Fibroblast of pulmonary artery (primary cell): ENCODE data around the gene LSM8.

Experiments
- DNase-seq: peaks from one replicate; pipeline ENCODE4 v3.0.0-alpha.2; 2010; ENCODE audit warnings: low read depth
- H3K4me3 ChIP-seq: replicated peaks from 2 replicates; pipeline ENCODE4 v1.5.1; 2011; ENCODE audit warnings: low read depth, mild to moderate bottlenecking, control low read depth, low read length, moderate library complexity
- TF ChIP-seq, protein P1 (sequence below): IDR thresholded peaks from 2 replicates; pipeline ENCODE4 v1.5.1; 2011; ENCODE audit warnings: mild to moderate bottlenecking, control low read depth, low read length, inconsistent platforms; ENCODE audit errors: missing control alignments

LSM8 gene

DNA sequence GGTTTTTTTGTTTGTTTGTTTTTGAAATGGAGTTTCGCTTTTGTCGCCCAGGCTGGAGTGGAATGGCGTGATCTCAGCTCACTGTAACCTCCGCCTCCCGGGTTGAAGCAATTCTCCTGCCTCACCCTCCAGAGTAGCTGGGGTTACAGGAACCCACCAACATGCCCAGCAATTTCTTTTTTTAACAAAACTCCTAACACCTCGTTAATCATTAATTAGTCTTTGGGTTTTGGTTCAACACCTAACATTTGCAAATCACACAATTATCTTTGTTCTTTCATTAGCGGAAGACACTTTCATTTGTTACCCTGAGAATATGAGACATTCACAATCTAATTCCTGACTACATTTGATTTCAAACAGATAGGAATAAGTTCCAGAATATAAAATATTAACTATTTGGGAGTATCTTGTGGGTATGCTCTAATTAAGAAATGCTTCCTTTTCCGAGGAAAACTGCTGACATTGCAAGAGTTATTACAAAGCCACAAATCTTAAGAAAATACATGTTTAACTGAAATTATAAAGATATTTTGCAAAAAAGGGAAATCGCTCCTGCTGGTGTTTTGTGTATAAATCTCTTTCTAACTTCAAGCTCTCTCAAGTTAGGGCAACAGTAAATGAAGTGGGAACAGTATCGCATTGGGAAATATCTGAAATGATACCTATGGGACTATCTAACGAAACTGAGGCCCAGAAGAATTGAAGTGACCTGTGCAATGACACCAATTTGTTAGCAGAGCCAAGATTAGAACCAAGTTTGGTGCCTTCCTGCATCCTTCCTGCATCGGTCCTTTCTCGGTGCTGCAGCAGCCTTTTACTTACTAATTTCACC is 1.2 kb upstream of the LSM8 start:
- H3K4me3 ChIP-seq, result peak overlapping the region; percentile 92
- no peak for DNase-seq
- TF ChIP-seq, protein P1, sequence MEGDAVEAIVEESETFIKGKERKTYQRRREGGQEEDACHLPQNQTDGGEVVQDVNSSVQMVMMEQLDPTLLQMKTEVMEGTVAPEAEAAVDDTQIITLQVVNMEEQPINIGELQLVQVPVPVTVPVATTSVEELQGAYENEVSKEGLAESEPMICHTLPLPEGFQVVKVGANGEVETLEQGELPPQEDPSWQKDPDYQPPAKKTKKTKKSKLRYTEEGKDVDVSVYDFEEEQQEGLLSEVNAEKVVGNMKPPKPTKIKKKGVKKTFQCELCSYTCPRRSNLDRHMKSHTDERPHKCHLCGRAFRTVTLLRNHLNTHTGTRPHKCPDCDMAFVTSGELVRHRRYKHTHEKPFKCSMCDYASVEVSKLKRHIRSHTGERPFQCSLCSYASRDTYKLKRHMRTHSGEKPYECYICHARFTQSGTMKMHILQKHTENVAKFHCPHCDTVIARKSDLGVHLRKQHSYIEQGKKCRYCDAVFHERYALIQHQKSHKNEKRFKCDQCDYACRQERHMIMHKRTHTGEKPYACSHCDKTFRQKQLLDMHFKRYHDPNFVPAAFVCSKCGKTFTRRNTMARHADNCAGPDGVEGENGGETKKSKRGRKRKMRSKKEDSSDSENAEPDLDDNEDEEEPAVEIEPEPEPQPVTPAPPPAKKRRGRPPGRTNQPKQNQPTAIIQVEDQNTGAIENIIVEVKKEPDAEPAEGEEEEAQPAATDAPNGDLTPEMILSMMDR, result no peak

DNA sequence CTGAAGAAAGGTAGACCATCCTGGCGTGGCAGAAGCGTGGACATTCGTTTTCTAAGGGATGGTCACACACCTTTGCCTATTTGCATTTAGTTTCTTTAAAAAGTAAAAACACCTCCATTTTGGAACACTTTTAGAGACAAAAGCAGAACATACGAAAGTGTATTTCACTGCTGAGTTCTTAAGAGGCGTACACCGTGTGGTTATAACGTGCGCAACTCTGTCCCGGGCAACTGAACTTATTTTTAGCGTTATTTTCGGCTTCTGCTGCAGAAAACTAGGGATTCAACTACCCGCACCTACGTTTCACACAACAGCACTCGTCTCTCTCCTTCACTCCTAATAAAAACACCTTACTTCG is 557 bp upstream of the LSM8 start:
- peak overlapping the region; percentile 92 for H3K4me3 ChIP-seq
- TF ChIP-seq, protein P1, result no peak
- peak; percentile 20 for DNase-seq

DNA sequence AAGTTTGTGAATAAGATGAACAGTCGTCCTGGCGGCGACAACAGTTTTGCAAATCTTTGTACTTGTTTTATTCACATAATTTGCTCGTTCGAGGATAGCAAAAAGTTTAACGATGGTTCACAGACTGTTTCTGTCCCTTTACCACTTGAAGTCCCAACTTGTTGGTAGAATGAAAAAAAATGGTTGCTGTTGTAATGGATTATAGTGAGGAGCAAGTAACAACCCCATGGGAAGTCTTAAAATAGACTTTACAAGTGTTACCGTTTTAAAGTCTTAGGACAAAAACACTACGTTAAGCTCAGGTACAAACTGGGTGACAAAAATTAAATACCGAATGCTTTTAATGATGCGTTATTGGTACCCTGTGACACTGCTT is 589 bp downstream of the LSM8 start:
- peak; percentile 10 for DNase-seq
- peak overlapping the region; percentile 92 for H3K4me3 ChIP-seq
- TF ChIP-seq, protein P1, result no peak

DNA sequence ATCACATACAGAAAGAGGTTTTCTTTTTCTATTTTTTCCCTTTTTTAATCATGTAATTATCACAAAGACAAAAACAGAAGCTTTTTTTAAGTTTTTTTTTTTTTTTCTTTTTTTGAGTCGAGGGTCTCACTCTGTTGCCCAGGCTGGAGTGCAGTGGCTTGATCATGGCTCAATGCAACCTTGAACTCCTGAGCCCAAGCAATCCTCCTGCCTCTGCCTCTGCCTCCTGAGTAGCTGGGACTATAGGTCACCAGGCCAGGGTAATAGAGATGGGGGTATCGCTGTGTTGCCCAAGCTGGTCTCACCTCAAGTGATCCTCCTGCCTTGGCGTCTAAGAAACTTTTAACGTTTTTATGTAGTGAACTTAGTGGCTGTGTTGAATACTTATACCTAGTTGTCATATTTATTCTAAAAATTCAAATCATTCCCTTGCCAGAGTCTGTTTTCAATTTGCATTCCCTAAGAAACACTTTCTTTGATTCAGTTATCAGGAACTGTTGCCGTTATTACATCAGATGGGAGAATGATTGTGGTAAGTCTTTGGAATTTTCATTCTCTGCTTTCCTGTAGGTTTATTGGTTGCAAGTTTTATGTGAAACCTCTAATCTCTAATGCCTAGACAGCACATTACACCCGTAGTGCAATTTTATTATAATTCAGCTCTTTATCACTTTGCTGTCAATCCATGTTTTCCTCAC is 1.3 kb downstream of the LSM8 start:
- DNase-seq, result peak; percentile 20
- TF ChIP-seq, protein P1, result no peak
- H3K4me3 ChIP-seq, result peak overlapping the region; percentile 92

DNA sequence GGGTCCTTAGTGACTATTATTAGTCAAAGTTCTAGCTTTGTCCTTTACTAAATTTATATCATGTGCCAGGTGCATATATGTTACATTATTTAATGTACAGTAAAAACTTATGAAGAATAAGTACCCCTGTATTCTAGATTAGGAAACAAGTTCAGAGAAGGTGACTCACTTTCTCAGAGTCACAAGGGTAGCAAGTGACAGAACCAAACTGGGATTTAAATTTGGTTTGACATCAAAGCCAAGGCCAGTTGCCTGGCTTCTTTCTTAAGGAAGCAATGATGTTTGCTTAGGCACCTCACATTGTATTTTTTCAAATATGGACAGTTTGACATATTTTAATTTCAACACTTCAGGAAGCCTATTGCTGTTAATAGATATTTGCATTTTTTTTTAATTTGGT is 2.5 kb downstream of the LSM8 start:
- no peak overlapping the region for H3K4me3 ChIP-seq
- TF ChIP-seq, protein P1, result no peak
- no peak for DNase-seq

DNA sequence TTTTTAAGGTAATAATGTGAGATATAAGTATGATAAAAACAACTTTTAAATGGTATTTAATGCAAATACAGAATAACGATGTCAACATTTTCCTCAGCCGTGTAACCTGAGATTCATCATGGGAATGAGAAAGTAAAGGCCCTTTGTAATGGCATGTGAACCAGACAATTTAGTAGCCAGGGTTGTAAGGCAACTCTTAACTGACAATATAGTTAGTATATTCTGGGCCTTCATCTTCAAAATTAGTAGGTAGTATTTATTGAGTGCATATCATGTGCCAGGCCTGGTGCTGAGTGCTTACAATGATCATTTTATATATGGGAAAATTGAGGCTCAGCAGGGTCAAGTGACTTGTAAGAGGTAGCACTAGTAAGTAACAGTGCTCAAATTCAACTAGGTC is 10.6 kb downstream of the LSM8 start:
- H3K4me3 ChIP-seq, result no peak overlapping the region
- DNase-seq, result no peak
- TF ChIP-seq, protein P1, result no peak
